GM15510 (cell line): Measurements from ENCODE around the gene PNMA8B.

Experiments
- POLR2A ChIP-seq: IDR thresholded peaks from 3 replicates; pipeline ENCODE4 v1.6.1; 2011; ENCODE audit warnings: borderline replicate concordance; ENCODE audit not compliant: insufficient read length; ENCODE audit errors: extremely low read depth

Gene PNMA8B

DNA sequence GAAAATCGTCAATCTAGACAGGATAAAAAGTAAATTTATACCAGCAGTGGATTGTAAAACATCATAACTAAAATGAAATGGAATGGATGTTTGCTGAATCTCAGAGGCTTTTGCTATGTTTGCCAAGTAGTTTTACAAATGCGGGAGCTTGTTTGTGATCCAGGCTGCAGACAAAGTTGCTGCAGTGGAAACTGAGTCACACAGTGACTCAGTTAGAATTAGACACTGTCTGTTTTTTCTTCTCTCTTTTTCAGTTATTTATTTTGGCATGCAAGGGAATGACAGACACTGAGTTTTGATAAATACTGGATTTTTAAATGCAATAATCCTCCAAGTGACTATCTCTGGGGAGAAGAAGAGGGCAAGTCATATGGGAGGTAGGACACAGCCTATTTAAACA lies 19.7 kb downstream of the PNMA8B start:
- TF ChIP-seq POLR2A = no peak

DNA sequence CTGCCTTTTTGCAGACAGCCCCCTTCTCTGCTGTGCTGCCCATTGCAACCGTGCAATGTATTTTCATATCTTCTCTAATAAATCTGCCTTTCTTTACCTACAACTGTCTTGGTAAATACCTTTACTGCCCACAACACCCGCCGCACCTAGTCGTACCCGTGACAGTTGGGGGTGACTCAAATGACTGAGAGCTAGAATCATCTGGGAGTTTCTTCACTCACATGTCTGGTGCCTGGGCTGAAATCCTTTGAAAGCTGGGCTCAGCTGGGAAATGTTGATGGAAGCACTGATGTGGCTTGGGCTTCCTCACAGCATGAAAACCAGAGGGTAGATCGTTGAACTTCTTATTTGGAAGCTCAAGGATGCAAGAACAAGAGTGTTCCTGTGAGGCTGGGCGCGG lies 21.5 kb downstream of the PNMA8B start:
- TF ChIP-seq POLR2A = no peak

DNA sequence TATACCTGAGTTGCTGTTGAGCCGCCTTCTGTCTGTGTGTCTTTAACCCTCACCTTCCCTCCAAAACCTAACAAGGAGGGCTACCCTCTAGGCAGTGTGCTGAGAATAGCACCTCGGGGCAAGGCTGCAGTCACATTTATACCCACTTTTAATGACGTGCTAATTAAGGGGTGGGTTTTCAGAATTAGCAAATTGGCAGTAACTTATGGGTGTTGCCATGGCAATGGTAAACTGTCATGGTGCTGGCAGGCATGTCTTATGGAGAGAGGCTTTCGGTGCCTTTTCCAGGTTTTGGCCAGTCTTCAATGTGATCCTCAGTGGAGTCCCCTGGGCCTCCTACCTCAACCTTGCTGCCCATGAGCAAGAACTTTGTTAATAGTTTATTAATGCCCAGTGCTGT lies 23.1 kb downstream of the PNMA8B start:
- TF ChIP-seq POLR2A = no peak

DNA sequence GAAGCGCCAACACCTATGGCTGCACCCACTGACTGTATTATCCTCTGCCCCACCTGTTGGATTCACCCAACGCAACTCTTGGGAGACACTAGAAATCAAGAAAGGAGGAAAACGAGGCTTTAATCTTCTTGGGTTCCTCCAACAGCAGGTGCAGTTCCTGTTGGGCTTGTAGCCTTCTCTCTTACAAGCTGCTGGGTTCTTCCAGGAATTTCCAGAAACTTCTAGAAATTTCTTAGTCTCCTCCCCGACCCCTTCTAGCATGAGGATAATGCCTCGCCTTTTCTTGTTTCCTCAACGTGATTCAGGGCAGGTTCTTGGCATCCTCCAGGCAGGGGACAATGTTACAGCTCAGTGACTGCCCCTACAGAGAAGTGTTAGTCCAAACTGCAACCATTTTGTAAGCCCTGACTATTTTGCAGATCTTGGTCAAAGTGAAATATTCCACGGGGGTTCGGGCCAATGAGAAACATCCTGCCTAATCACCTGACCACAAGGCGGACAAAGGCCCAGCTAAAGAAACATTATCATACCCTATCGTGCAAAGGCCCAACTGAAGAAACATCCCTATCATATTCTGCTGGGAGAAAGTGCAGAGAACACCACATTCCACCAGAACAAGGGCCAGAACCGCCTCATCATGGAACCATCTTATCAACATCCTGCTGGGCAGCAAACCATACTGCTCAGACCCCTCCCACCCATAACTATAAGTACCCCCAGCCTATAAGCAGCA lies 23.7 kb downstream of the PNMA8B start:
- TF ChIP-seq POLR2A = no peak

DNA sequence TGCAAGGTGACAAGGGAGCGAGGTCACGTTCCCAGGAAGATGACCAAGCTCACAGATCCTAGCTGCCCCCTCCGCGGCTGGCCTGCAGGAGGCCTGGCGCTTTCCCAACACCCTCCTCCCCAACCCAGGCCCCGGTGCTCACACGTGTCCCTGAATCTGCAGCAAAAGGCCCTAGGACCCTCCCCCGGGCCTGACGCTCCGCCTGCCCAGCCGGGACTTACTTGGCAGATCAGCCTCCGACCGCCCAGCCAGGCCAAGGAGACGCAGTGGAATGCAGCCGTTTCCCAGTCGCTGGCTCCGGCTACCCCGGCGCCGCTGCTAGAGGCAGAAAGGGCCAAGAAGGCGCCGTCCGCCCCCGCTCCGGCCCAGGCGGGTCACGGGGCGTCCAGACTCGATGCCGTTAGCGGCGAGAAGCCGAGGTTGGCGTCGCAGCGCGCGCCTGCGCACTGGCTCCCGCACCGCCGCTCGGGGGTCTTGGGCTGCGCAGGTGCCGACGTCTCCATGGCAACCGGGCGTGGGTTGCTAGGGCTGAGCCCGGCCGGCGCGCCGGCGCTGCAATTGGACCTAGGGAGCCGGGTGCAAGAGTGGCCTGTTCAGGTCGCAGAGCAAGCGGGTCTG lies 24.4 kb downstream of the PNMA8B start, which contains the start of gene PNMA8A:
TSS of gene PNMA8A (minus strand) at position 448 of the 618 bp plus-strand sequence. CDS start 528 bp downstream, outside the sequence.
- peak; percentile 21 for TF ChIP-seq POLR2A

DNA sequence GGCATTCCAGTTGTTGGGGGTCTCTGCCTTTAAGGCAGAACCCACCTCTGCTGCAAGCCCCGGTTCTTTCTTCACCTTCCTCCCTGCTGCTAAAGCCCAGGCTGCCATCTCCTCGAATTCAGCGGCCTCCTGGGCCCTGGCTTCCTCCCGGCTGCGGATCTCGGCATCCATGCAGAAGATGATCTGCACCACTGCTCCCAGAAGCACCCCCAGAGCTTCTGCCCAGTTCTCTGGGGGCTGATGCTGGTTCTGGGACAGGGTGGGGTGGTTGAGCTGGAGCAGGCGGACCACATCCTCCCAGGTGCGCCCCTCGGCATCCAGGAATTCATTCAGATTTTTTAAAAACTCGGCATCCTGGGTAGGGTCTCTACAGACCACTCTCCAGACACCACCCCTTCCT lies 25.3 kb downstream of the PNMA8B start:
- TF ChIP-seq POLR2A = no peak

DNA sequence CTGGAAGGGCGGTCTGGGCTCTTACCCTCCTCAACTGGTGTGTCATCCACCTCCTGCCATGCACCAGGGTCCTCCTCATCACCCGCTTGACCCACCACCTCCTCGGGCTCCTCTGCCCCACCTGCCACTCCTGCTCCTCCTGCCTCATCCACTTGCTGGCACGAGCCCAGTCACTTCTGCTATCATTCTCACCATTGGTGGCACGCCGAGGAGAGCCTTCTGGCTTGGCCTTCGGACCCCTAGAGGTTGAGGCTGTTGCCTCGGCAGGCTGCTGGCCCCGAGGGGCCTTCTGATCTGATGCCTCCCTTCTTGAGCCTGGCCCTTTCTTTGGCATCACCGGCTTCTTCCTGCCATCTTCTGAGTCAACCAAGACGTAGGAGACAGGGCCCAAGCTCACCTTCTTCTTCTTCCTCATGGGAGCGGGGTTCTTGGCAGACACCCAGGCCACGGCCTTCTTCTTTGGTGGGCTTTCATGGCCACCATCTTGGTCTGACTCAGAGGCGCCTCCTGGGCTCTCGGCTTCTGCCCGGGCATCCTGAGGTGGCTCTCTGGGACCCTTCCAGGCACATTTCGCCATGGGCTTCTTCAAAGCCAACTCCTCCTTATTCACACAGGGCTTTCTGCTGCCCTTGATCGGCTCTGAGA lies 26.0 kb downstream of the PNMA8B start:
- TF ChIP-seq POLR2A = no peak

DNA sequence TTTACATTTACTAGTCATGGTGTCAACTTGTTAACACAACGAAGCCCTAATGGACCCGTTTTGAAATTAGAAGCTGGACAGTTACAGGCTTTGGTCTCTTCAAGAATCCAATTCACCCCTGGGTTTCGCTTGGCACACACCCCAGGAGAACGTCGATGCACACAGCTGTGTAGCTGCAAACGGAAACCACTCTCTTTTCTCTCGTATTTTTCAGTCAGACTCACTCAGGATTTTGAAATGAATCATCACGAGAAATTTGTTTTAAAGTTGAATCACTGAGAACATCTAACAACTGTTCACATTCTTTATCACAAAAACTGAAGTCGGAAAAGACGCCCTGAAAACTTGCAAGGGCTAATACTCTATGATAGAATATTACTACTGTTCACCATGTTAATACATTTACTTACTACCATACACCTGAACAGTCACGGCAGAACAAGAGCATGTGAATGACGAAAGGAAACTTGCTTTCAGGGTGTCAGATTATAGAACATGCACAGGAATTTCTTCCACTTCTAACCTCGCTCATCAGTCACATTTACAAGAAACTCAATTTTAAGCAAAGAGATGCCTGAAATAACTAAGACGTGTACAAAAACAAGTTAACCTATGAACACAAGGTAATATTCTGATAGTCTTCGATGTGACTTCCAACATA lies 29.0 kb downstream of the PNMA8B start:
- no peak for TF ChIP-seq POLR2A

DNA sequence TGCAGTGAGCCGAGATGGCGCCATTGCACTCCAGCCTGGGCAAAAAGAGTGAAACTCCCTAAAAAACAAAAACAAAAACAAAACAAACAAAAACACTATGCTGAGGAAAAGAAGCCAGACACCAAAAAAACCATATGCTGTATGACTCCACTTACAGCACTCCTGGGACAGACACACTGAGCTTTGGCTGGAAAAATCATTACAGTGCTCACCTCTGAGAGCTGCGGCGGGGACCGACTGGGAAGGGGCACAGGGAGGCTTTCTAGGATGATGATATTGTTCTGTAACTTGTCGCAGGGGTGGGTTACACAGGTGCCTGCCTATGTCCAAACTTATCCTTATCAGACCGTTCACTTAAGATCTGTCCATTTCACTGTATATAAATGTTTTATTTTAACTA lies 32.2 kb downstream of the PNMA8B start:
- TF ChIP-seq POLR2A = no peak

DNA sequence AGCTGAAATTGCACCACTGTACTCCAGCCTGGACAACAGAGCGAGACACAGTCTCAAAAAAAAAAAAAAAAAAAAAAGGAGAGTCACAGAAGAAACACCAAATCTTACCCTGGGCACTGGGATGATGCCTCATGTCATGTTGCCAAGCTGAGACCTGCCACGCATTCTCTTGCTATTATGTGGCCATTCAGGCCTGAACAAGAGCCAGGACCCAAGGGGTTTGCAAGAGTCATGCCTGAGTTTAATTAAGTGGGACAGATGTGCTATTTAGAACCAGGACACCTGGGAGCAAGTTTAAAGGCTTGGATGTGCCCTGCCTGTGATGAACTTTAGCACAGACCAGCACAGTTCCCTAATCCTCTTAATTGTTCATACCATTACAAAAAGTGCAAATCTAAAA lies 34.1 kb downstream of the PNMA8B start:
- TF ChIP-seq POLR2A = no peak

DNA sequence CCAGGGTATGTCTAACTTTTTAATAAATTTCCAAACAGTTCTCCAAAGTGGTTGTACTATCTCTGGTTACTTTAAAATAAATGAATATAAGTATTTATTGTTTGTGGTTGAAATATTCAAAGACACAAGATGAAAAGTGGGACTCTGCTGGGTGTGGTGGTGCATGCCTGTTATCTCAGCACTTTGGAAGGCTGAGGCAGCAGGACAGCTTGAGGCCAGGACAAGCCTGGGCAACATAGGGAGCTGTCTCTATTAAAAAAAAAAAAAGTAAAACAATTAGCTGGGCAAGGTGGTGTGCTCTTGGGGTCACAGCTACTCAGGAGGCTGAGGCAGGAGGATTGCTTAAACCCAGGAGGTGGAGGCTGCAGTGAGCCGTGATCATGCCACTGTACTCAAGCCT lies 34.7 kb downstream of the PNMA8B start:
- TF ChIP-seq POLR2A = no peak

DNA sequence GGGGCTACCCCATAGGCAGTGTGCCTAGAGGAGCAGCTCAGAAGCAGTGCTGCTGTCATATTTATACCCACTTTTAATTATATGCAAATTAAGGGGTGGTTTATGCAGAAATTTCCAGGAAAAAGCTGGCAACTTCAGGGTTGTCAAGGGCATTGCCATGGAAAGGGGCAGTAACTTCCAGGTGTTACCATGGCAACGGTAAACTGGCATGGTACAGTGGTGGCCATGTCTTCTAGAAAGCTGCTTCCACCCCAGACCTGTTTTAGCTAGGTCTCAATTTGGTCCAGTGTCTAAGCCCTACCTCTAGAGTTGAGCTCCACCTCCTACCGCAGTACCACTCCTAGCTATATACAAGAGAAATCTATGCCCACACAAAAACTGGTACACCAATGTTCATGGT lies 35.6 kb downstream of the PNMA8B start:
- TF ChIP-seq POLR2A = no peak

DNA sequence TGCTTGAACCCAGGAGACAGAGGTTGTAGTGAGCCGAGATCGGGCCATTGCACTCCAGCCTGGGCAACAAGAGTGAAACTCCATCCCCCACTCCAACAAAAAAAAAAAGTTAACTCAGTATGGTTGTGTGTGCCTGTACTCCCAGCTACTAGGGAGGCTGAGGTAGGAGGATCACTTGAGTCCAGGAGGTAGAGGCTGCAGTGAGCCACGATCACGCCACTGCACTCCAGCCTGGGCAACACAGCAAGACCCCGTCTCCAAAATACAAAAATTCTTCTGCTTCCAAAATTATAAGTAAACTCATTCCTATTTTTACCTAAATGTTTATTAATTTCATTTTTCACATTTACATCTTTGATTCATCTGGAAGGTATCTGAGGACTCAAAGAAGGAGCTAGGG lies 38.7 kb downstream of the PNMA8B start:
- no peak for TF ChIP-seq POLR2A

DNA sequence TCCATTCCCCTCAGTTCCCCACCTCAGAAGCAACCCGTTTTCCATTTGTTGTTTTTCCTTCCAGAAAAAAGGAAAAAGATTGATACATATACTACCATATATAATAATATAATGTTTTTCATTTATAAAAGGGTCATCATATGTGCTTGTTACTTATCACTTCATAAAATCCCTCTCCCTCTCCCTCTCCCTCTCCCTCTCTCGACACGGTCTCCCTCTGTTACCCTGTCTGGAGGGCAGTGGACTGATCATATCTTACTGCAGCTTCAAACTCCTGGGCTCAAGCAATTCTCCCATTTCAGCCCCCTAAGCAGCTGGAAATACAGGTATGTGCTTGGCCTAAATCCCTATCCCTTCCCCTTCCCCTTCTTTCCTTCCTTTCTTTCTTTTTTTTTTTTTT lies 41.4 kb downstream of the PNMA8B start:
- no peak for TF ChIP-seq POLR2A

DNA sequence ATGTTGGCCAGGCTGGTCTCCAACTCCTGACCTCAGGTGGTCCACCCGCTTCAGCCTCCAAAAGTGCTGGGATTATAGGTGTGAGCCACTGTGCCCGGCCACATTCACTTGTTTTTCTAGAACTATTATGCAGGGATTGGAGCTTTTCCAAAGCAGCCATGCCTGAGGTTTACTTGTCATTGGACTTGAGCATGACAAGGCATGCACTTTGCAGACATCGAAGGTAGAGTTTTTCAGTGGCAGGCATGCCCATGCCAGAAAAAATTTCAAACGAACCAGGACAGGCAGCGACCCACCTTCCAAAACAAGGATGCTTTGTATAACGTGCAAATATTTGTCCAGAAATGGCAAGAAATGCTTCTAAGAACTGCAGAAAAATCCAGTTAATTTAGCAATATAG lies 42.0 kb downstream of the PNMA8B start:
- TF ChIP-seq POLR2A = no peak
